ENCODE measurements around the gene NAPA. TPM values are rescaled to one million over a fixed set of nuclear protein-coding genes. Genes with fewer than 3 reads are reported as not detected.

Gene NAPA
- total and polyA plus RNA-seq, 2 of the 13 experiments (the other 11 are each of a cell fraction or from before 2014, with no cell fraction given) = 32.6 to 65.9 TPM

- H3K27me3 ChIP-seq (ENCODE audit: control insufficient read depth in 1 of 2, insufficient read depth in 2 of 2, low read length in 2 of 2) = peaks cover 1 to 16% of the 10 kb centered on the region in 2 experiments; a peak in 3 of 5 replicates
- in situ Hi-C loops (cut with HindIII; ENCODE audit: extremely low pct_ligation_motif_present, low pct_unique_long_range_greater_than_20kb) = no loop called here
- H4K20me1 ChIP-seq (ENCODE audit: insufficient read depth, low read length) = no peaks in the 10 kb centered on the region
- FAIRE-seq (no peak), DNase-seq (ENCODE audit: low spot score) (no peak), ATAC-seq (no peak)
- no peak overlapping the region for H3K9ac ChIP-seq (ENCODE audit: insufficient read depth, low read depth, low read length)
- no peak overlapping the region for H2AFZ ChIP-seq (ENCODE audit: low read length)
- H3K4me1 ChIP-seq (ENCODE audit: insufficient read depth, low read length) = peaks cover 29% of the 10 kb centered on the region
- H3K4me2 ChIP-seq (ENCODE audit: low read depth, low read length) = no peak overlapping the region
- no peak overlapping the region for H3K4me3 ChIP-seq (replicated peaks in 1 of 3; ENCODE audit: insufficient read depth in 1 of 3, low read depth in 2 of 3, low read length in 3 of 3)
- no TSS peak for BruUV-seq (replicated peaks)
- ChIA-PET CTCF (ENCODE audit: low intra/inter-chr PET ratio, low total read pairs) (no interaction called here), POLR2A (no interaction called here)
- H3K27ac ChIP-seq (ENCODE audit: extremely low read length, insufficient read depth, low read length) = no peak overlapping the region
- no peak for TF ChIP-seq THRA (CRISPR knock-in tag; IDR thresholded peaks at IDR 0.05; ENCODE audit: borderline replicate concordance)
- TF ChIP-seq ZNF597 (CRISPR knock-in tag; IDR thresholded peaks at IDR 0.05) = no peak
- TF ChIP-seq ZNF432 (CRISPR knock-in tag; IDR thresholded peaks at IDR 0.05; ENCODE audit: borderline replicate concordance) = no peak
- TF ChIP-seq ZNF552 (CRISPR knock-in tag; IDR thresholded peaks at IDR 0.05; ENCODE audit: borderline replicate concordance) = no peak
- no peak for TF ChIP-seq NR1H2 (CRISPR knock-in tag; IDR thresholded peaks at IDR 0.05; ENCODE audit: borderline replicate concordance, low read depth)
- no peak for TF ChIP-seq ATF3 (CRISPR knock-in tag; IDR thresholded peaks at IDR 0.05)
- no peak for TF ChIP-seq AHDC1 (CRISPR knock-in tag; IDR thresholded peaks at IDR 0.05; ENCODE audit: borderline replicate concordance)
- TF ChIP-seq, protein P1, sequence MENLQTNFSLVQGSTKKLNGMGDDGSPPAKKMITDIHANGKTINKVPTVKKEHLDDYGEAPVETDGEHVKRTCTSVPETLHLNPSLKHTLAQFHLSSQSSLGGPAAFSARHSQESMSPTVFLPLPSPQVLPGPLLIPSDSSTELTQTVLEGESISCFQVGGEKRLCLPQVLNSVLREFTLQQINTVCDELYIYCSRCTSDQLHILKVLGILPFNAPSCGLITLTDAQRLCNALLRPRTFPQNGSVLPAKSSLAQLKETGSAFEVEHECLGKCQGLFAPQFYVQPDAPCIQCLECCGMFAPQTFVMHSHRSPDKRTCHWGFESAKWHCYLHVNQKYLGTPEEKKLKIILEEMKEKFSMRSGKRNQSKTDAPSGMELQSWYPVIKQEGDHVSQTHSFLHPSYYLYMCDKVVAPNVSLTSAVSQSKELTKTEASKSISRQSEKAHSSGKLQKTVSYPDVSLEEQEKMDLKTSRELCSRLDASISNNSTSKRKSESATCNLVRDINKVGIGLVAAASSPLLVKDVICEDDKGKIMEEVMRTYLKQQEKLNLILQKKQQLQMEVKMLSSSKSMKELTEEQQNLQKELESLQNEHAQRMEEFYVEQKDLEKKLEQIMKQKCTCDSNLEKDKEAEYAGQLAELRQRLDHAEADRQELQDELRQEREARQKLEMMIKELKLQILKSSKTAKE (CRISPR knock-in tag; IDR thresholded peaks at IDR 0.05; ENCODE audit: borderline replicate concordance) = no peak
- no peak for TF ChIP-seq REXO4 (CRISPR knock-in tag; IDR thresholded peaks at IDR 0.05; ENCODE audit: borderline replicate concordance)
- no peak for TF ChIP-seq POGZ (CRISPR knock-in tag; IDR thresholded peaks at IDR 0.05)
- TF ChIP-seq FOXK1 (CRISPR knock-in tag; IDR thresholded peaks at IDR 0.05; ENCODE audit: borderline replicate concordance, low read depth) = no peak
- intact Hi-C loops (cut with micrococcal nuclease; ENCODE audit: unreplicated experiment) = no loop called here
- H3K79me2 ChIP-seq (ENCODE audit: insufficient read depth, low read length) = no peaks in the 10 kb centered on the region
- H3K9me3 ChIP-seq (ENCODE audit: low read length) = no peaks in the 10 kb centered on the region
- 0% methylated on average over 3 of the region's 3 CpGs for WGBS (ENCODE audit: low lambda C conversion rate)
- no peaks in the 10 kb centered on the region for H3K36me3 ChIP-seq (replicated peaks in 1 of 2; ENCODE audit: control insufficient read depth in 1 of 2, insufficient read depth in 2 of 2, low read length in 2 of 2)
These were observed 11.9 kb upstream of the NAPA start for GRCh38 chr19:47526798-47527197.
